A549 (cell line): Measurements from ENCODE around the gene EXTL1. TPM values are rescaled to one million over a fixed set of nuclear protein-coding genes. Genes with fewer than 3 reads are reported as not detected.

Experiments
- ATAC-seq, 2 experiments: fragments of 200-7000 bp in 1 of 2; fragments of >200 bp in 1 of 2; cut with Nextera tagmentation in 1 of 2; cut with Tn5 transposase in 1 of 2; 3 replicates each; pipeline versions ENCODE4 v1.8.0 to v1.9.1; 2018 to 2020; ENCODE audit warnings: mild to moderate bottlenecking in 1 of 2, moderate library complexity in 1 of 2
- CTCF ChIA-PET: fragments of 300-600 bp; sonication (Branson Sonifier 250); formaldehyde crosslinking; extraction: SDS; loops from one replicate; lab custom pipeline; 2021; ENCODE audit warnings: antibody characterized with exemption, inconsistent platforms; lab: Yijun Ruan, JAX
- POLR2A ChIA-PET: fragments of 350-600 bp; formaldehyde crosslinking; extraction: SDS; loops from one replicate; lab custom pipeline; 2021; ENCODE audit warnings: antibody characterized with exemption, inconsistent platforms; lab: Yijun Ruan, JAX
- DNase-seq, 2 experiments: peaks; one replicate each; pipeline versions ENCODE4 v3.0.0 to v3.0.0-alpha.2; 2011 to 2016; ENCODE audit warnings: low read depth in 1 of 2, low spot score in 1 of 2
- FAIRE-seq: peaks from 2 replicates; lab custom pipeline; 2011; peaks lifted over from hg19 to GRCh38; lab: Jason Lieb, UNC
- H3K27ac ChIP-seq, 2 experiments: fragments of >200 bp; sonication (Bioruptor Twin); formaldehyde crosslinking; 3 replicates each; pipeline ENCODE4 v1.5.1; 2016 to 2017
- H3K4me1 ChIP-seq: fragments of >200 bp; sonication (Bioruptor Twin); formaldehyde crosslinking; 3 replicates; pipeline ENCODE4 v1.6.1; 2016
- H3K4me2 ChIP-seq: fragments of >200 bp; sonication (Bioruptor Twin); formaldehyde crosslinking; 3 replicates; pipeline ENCODE4 v1.6.1; 2016
- H3K4me3 ChIP-seq: fragments of >200 bp; sonication (Bioruptor Twin); formaldehyde crosslinking; 3 replicates; pipeline ENCODE4 v1.5.1; 2016
- H3K9me3 ChIP-seq: fragments of >200 bp; sonication (Bioruptor Twin); formaldehyde crosslinking; 3 replicates; pipeline ENCODE4 v1.6.1; 2016
- CBX2 ChIP-seq: fragments of 200-600 bp; sonication (generic); IDR thresholded peaks from 2 replicates; pipeline ENCODE4 v1.6.1; 2016; ENCODE audit warnings: low read depth, mild to moderate bottlenecking, borderline replicate concordance
- CBX8 ChIP-seq: fragments of 200-600 bp; sonication (generic); IDR thresholded peaks from 2 replicates; pipeline ENCODE4 v1.6.1; 2016
- CHD2 ChIP-seq: fragments of 150-350 bp; IDR thresholded peaks from 2 replicates; pipeline ENCODE4 v1.6.1; 2014; ENCODE audit warnings: low read length; ENCODE audit not compliant: partially characterized antibody
- EHMT2 ChIP-seq: fragments of 200-600 bp; sonication (generic); IDR thresholded peaks from 2 replicates; pipeline ENCODE4 v1.6.1; 2016; ENCODE audit warnings: antibody characterized with exemption, low read depth, mild to moderate bottlenecking, moderate library complexity
- ESRRA ChIP-seq: fragments of 150-350 bp; IDR thresholded peaks from 2 replicates; pipeline ENCODE4 v1.6.1; 2014; ENCODE audit warnings: mild to moderate bottlenecking, low read length, borderline replicate concordance
- GATA3 ChIP-seq: IDR thresholded peaks from 2 replicates; pipeline ENCODE4 v1.6.1; 2012; ENCODE audit warnings: borderline replicate concordance
- HDAC2 ChIP-seq: fragments of 200-600 bp; sonication (generic); IDR thresholded peaks from 2 replicates; pipeline ENCODE4 v1.6.1; 2016
- HOXB13 ChIP-seq: fragments of 250-450 bp; sonication (Bioruptor Pico); IDR thresholded peaks from 2 replicates; pipeline ENCODE4 v1.5.0; 2020; ENCODE audit warnings: low read depth, mild to moderate bottlenecking, moderate library complexity
- NFE2L2 ChIP-seq: fragments of 150-350 bp; conservative IDR thresholded peaks from 2 replicates; pipeline ENCODE4 v1.6.1; 2014; ENCODE audit warnings: low read length
- NPAS2 ChIP-seq: fragments of 250-450 bp; sonication (Bioruptor Pico); IDR thresholded peaks from 2 replicates; pipeline ENCODE4 v1.8.0; 2022; ENCODE audit warnings: mild to moderate bottlenecking, moderate library complexity, borderline replicate concordance
- NR3C1 ChIP-seq: fragments of >200 bp; sonication (Bioruptor Twin); formaldehyde crosslinking; IDR thresholded peaks from 3 replicates; pipeline ENCODE4 v1.6.1; 2017
- PHF8 ChIP-seq: fragments of 200-600 bp; sonication (generic); IDR thresholded peaks from 2 replicates; pipeline ENCODE4 v1.6.1; 2016; ENCODE audit warnings: low read depth, mild to moderate bottlenecking, antibody characterized with exemption, moderate library complexity, borderline replicate concordance
- RFX5 ChIP-seq: fragments of 450-650 bp; IDR thresholded peaks from 2 replicates; pipeline ENCODE4 v1.7.1; 2014; ENCODE audit warnings: antibody characterized with exemption, mild to moderate bottlenecking, moderate library complexity
- RNF2 ChIP-seq: fragments of 200-600 bp; sonication (generic); IDR thresholded peaks from 2 replicates; pipeline ENCODE4 v1.6.1; 2016; ENCODE audit warnings: low read depth, mild to moderate bottlenecking, antibody characterized with exemption, moderate library complexity, borderline replicate concordance
- ZFP36 ChIP-seq: fragments of 450-650 bp; IDR thresholded peaks from 2 replicates; pipeline ENCODE4 v1.6.1; 2014; ENCODE audit warnings: borderline replicate concordance; ENCODE audit not compliant: partially characterized antibody
- ZNF302 ChIP-seq: fragments of 250-450 bp; sonication (Bioruptor Pico); IDR thresholded peaks from 2 replicates; pipeline ENCODE4 v1.9.0; 2021; ENCODE audit warnings: inconsistent platforms, mild to moderate bottlenecking, moderate library complexity
- WGBS: methylation state at CpG from one replicate; pipeline ENCODE4 v1.1.6; 2017; ENCODE audit errors: missing lambda C conversion rate; 5-methylcytosine and 5-hydroxymethylcytosine counted together
- polyA plus RNA-seq, 4 experiments: library from polyadenylated mRNA; depleted of rRNA in 3 of 4; stranded (reverse); fragments of >200 nt; fragmentation: RNase III in 1 of 4; extraction: RNeasy Plus Mini Kit Qiagen cat#74134 plus additional on column Dnase treatment in 1 of 4; gene quantifications; 2 replicates in 3 of 4; 3 replicates in 1 of 4; pipeline ENCODE4 v1.2.3, GENCODE V29; 2011 to 2017
- TF ChIP-seq, protein P1 (sequence below): IDR thresholded peaks from 2 replicates; pipeline ENCODE4 v1.6.1; 2012
- TF ChIP-seq, protein P2 (sequence below): fragments of >200 bp; sonication (Bioruptor Twin); formaldehyde crosslinking; IDR thresholded peaks from 3 replicates; pipeline ENCODE4 v1.6.1; 2016
- TF ChIP-seq, protein P3 (sequence below): fragments of 250-450 bp; sonication (Bioruptor Pico); IDR thresholded peaks from 2 replicates; pipeline ENCODE4 v1.5.0; 2021; ENCODE audit warnings: mild to moderate bottlenecking, moderate library complexity, borderline replicate concordance
- TF ChIP-seq, protein P4 (sequence below): fragments of 150-350 bp; IDR thresholded peaks from 2 replicates; pipeline ENCODE4 v1.6.1; 2014; ENCODE audit warnings: low read depth, mild to moderate bottlenecking, low read length
- TF ChIP-seq, protein P5 (sequence below): fragments of >200 bp; sonication (Bioruptor Twin); formaldehyde crosslinking; IDR thresholded peaks from 2 replicates; pipeline ENCODE4 v1.6.1; 2016
- TF ChIP-seq, protein P6 (sequence below): fragments of >200 bp; sonication (Bioruptor Twin); formaldehyde crosslinking; IDR thresholded peaks from 3 replicates; pipeline ENCODE4 v1.5.1; 2016

EXTL1 gene
- polyA plus RNA-seq, 2 of the 4 experiments (the other 2 are of a cell fraction): 0.03 to 0.04 TPM

DNA sequence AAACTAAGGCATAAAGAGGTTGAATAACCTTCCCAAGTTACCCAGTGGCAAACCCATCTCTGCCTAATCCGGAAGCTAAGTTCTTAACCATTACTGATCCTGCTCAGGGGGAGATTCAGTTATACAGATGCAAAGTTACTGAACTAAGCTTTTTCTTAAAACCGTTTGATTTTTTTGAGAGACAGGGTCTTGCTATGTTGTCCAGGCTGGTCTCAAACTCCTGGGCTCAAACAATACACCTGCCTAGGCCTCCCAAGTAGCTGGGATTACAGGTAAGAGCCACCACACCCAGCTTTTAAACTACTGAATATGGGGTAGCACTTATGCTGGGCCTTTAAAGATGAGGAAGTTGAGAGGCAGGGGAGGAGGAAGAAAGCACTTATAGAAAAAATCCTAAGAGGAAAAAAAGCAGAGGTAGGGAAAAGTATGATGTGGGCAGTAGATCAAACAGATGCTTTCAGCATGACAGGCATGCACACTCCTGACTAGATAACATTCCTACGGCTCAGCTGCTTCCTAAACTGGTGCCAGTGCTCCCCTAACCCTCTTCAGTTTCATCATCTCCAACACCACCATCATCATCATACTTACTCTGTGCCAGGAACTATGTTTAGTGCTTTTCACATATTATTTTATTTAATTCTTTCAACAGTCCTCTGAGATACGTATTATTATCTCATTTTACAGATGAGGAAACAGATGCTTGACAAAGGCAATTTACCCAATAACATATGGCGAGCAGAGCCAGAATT is 29.5 kb upstream of the EXTL1 start:
- Histone ChIP-seq H3K27ac (no peak overlapping the region), H3K4me3 (no peak overlapping the region), H3K9me3 (no peaks in the 10 kb centered on the region), H3K4me2 (no peak overlapping the region), H3K4me1 (peaks cover 6% of the 10 kb centered on the region)
- TF ChIP-seq HDAC2: no peak
- no peak for TF ChIP-seq ZFP36
- TF ChIP-seq, protein P1, sequence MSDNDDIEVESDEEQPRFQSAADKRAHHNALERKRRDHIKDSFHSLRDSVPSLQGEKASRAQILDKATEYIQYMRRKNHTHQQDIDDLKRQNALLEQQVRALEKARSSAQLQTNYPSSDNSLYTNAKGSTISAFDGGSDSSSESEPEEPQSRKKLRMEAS: no peak
- TF ChIP-seq CBX2: no peak
- POLR2A ChIA-PET: no interaction called here
- no peak for ATAC-seq
- no peak for FAIRE-seq
- WGBS: 82% methylated on average over 5 of the region's 5 CpGs
- CTCF ChIA-PET: interaction anchor here (1.1 to 4.8 kb wide), 2 partner anchors 44 to 97 kb away, joined by 3 to 18 read pairs; no protein-coding TSS in a partner anchor
- no peak for DNase-seq

DNA sequence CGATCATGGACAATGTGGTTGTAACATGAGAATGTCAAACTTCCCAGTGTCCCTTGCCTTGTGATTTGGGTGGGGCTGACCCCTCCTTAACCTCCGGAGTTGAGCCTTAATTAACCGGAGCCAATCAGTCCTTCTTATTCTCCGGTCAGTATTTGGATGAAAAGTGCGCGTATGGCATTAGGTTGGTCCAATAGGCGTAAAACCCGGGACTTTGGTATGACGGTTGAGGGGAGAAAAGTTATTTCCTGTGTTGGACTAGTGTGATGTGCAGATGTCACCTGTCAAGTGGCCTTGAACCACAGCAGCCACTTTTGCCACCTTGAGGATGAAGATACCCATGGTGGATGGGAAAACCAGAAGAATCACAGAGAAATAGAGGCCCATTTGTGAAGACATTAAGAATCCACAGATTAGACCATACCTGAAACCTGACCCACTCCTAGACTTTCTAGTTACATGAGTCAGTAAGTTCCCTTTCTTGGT is 28.8 kb upstream of the EXTL1 start:
- peaks cover 6% of the 10 kb centered on the region for H3K4me1 ChIP-seq
- WGBS: 96% methylated on average over 9 of the region's 9 CpGs
- FAIRE-seq (no peak), ATAC-seq (no peak), DNase-seq (no peak)
- ChIA-PET POLR2A (no interaction called here), CTCF (interaction anchor here (3.4 kb wide), 1 partner anchor 97 kb away, joined by 31 read pairs; no protein-coding TSS in a partner anchor)
- TF ChIP-seq, protein P2, sequence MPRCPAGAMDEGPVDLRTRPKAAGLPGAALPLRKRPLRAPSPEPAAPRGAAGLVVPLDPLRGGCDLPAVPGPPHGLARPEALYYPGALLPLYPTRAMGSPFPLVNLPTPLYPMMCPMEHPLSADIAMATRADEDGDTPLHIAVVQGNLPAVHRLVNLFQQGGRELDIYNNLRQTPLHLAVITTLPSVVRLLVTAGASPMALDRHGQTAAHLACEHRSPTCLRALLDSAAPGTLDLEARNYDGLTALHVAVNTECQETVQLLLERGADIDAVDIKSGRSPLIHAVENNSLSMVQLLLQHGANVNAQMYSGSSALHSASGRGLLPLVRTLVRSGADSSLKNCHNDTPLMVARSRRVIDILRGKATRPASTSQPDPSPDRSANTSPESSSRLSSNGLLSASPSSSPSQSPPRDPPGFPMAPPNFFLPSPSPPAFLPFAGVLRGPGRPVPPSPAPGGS: no peak
- TF ChIP-seq, protein P3, sequence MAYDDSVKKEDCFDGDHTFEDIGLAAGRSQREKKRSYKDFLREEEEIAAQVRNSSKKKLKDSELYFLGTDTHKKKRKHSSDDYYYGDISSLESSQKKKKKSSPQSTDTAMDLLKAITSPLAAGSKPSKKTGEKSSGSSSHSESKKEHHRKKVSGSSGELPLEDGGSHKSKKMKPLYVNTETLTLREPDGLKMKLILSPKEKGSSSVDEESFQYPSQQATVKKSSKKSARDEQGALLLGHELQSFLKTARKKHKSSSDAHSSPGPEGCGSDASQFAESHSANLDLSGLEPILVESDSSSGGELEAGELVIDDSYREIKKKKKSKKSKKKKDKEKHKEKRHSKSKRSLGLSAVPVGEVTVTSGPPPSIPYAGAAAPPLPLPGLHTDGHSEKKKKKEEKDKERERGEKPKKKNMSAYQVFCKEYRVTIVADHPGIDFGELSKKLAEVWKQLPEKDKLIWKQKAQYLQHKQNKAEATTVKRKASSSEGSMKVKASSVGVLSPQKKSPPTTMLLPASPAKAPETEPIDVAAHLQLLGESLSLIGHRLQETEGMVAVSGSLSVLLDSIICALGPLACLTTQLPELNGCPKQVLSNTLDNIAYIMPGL (CRISPR knock-in tag): no peak
- TF ChIP-seq HOXB13 (CRISPR knock-in tag): no peak
- no peak for TF ChIP-seq RFX5
- TF ChIP-seq CHD2: no peak
- no peak for TF ChIP-seq NFE2L2
- no peak for TF ChIP-seq PHF8
- H3K4me3 ChIP-seq: no peak overlapping the region
- no peak overlapping the region for H3K4me2 ChIP-seq
- no peak overlapping the region for H3K27ac ChIP-seq
- H3K9me3 ChIP-seq: no peaks in the 10 kb centered on the region

DNA sequence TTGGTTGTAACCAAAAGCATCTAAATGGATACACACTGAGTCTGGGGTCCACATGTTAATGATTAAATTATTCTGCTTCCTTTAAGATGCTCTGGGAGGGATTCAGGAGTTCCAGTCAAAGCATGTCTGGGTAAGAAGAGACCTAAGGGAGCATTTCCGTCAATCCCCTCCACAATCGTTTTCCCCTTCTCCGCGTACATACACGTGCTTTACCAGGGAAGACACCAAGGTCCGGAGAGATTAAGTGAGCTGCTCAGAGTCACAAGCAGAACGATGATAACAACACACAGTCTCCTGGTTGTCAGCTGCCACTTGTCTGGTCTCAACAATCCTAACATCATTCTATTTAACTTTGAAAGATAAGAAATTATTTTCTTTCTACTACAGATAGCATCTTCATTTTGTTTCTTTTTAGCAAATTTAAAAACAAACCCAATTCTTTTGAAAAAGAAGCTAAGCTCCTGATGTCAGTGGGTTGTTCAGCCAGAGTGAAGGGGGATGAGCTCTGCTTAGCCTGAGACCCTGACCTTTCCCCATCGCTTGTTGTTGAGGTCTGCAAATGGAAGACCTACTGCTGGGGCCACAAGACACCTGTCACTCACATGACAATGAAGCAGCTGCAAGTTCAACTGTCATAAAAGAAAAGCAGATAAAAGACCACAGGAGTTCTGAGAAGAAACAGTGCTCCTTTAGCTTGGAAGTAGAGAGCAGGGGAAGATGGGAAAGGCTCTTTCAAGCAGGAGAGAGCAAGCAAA is 28.2 kb upstream of the EXTL1 start:
- H3K27ac ChIP-seq: no peak overlapping the region
- DNase-seq (no peak), ATAC-seq (no peak), FAIRE-seq (no peak)
- no peaks in the 10 kb centered on the region for H3K9me3 ChIP-seq
- ChIA-PET POLR2A (no interaction called here), CTCF (interaction anchor here (3.4 kb wide), 1 partner anchor 98 kb away, joined by 31 read pairs; no protein-coding TSS in a partner anchor)
- WGBS: 91% methylated on average over 8 of the region's 8 CpGs
- no peak overlapping the region for H3K4me2 ChIP-seq
- H3K4me1 ChIP-seq: peaks cover 7% of the 10 kb centered on the region
- TF ChIP-seq CBX8 (no peak), GATA3 (no peak), ESRRA (no peak), NPAS2 (CRISPR knock-in tag) (no peak), EHMT2 (no peak), RNF2 (no peak), NR3C1 (no peak), ZNF302 (no peak)
- TF ChIP-seq, protein P4, sequence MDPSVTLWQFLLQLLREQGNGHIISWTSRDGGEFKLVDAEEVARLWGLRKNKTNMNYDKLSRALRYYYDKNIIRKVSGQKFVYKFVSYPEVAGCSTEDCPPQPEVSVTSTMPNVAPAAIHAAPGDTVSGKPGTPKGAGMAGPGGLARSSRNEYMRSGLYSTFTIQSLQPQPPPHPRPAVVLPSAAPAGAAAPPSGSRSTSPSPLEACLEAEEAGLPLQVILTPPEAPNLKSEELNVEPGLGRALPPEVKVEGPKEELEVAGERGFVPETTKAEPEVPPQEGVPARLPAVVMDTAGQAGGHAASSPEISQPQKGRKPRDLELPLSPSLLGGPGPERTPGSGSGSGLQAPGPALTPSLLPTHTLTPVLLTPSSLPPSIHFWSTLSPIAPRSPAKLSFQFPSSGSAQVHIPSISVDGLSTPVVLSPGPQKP: no peak
- TF ChIP-seq, protein P2: no peak
- TF ChIP-seq, protein P5, sequence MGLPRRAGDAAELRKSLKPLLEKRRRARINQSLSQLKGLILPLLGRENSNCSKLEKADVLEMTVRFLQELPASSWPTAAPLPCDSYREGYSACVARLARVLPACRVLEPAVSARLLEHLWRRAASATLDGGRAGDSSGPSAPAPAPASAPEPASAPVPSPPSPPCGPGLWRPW: no peak
- TF ChIP-seq, protein P6, sequence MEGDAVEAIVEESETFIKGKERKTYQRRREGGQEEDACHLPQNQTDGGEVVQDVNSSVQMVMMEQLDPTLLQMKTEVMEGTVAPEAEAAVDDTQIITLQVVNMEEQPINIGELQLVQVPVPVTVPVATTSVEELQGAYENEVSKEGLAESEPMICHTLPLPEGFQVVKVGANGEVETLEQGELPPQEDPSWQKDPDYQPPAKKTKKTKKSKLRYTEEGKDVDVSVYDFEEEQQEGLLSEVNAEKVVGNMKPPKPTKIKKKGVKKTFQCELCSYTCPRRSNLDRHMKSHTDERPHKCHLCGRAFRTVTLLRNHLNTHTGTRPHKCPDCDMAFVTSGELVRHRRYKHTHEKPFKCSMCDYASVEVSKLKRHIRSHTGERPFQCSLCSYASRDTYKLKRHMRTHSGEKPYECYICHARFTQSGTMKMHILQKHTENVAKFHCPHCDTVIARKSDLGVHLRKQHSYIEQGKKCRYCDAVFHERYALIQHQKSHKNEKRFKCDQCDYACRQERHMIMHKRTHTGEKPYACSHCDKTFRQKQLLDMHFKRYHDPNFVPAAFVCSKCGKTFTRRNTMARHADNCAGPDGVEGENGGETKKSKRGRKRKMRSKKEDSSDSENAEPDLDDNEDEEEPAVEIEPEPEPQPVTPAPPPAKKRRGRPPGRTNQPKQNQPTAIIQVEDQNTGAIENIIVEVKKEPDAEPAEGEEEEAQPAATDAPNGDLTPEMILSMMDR: no peak
- H3K4me3 ChIP-seq: no peak overlapping the region
